ENCODE measurements around the gene RASAL3. TPM values are rescaled to one million over a fixed set of nuclear protein-coding genes. Genes with fewer than 3 reads are reported as not detected.

Gene RASAL3
- total and polyA plus RNA-seq, 12 donors: 0.19 to 6.6 (median 0.85) TPM

DNA sequence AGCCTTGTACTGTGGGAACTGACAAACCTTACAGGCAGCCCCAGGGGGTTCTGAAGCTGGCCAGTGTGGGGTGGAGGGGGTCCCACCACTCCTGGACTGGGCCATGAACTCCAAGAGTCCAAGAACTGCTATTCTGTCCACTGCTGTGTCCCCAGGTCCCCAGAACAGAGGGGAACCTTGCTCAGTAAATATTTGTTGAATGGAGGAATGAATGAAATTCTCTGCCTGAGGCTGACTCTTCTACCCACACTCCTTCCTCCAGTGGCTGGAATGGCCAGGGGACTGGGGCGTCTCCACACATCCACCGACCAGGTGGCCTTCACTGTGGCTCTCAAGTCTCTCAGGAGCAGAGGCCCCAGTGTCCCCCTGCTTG lies 26.2 kb downstream of the RASAL3 start:
- Histone ChIP-seq H3K4me1 (peaks cover 0 to 11% (median 4%) of the 10 kb centered on the region in 9 donors), H3K4me3 (no peak overlapping the region), H3K27ac (no peak overlapping the region), H3K27me3 (no peaks in the 10 kb centered on the region), H3K9me3 (no peaks in the 10 kb centered on the region), H3K36me3 (peaks cover 0 to 26% (median 0%) of the 10 kb centered on the region in 9 donors)
- ATAC-seq: no peak
- DNase-seq: no peak
- intact Hi-C loops (cut with DNase I): no loop called here
- WGBS, 2 donors: 87 to 89% methylated on average over 2 of the region's 2 CpGs
- TF ChIP-seq, protein P1, sequence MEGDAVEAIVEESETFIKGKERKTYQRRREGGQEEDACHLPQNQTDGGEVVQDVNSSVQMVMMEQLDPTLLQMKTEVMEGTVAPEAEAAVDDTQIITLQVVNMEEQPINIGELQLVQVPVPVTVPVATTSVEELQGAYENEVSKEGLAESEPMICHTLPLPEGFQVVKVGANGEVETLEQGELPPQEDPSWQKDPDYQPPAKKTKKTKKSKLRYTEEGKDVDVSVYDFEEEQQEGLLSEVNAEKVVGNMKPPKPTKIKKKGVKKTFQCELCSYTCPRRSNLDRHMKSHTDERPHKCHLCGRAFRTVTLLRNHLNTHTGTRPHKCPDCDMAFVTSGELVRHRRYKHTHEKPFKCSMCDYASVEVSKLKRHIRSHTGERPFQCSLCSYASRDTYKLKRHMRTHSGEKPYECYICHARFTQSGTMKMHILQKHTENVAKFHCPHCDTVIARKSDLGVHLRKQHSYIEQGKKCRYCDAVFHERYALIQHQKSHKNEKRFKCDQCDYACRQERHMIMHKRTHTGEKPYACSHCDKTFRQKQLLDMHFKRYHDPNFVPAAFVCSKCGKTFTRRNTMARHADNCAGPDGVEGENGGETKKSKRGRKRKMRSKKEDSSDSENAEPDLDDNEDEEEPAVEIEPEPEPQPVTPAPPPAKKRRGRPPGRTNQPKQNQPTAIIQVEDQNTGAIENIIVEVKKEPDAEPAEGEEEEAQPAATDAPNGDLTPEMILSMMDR (IDR thresholded peaks at IDR 0.05): no peak

DNA sequence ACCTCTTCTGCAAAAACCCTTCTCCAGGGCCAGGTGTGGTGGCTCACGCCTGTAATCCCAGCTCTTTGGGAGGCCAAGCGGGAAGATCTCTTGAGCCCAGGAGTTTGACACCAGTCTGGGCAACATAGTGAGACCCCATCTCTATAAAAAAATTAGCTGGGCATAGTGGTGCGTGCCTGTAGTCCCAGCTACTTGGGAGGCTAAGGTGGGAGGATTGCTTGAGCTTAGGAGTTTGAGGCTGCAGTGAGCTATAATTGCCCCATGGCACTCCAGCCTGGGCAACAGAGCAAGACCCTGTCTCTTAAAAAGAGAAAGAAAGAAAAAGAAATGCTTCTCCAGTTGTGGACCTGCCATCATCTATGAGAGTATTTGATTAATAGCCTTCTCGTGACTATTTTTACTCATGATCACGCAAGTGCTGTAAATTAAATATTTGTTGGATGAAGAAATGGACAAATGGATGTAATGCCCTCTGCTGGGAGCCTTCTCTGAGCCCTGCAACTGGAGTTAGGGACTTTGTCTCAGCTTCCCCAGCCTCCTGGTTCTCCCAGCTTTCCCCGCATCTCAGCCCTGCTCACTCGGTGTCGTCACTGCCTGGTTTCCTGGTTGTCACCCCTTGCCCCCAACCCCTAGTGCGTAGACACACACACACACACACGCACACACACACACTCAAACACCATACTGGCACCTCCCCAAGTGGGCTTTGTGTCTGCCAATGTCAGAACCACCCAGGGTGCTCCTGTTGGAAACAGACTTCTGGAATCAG lies 26.8 kb downstream of the RASAL3 start:
- H3K9me3 ChIP-seq: no peaks in the 10 kb centered on the region
- H3K4me1 ChIP-seq: peaks cover 0 to 12% (median 4%) of the 10 kb centered on the region in 9 donors
- intact Hi-C loops (cut with DNase I): no loop called here
- TF ChIP-seq, protein P1 (IDR thresholded peaks at IDR 0.05): peak in 2 of 9 donors; percentile 10 to 14
- ATAC-seq: no peak
- H3K27ac ChIP-seq: no peak overlapping the region
- H3K36me3 ChIP-seq: peaks cover 0 to 26% (median 0%) of the 10 kb centered on the region in 9 donors
- H3K4me3 ChIP-seq: no peak overlapping the region
- no peak for DNase-seq
- 81% methylated on average over 10 of the region's 10 CpGs for WGBS, 2 donors
- no peaks in the 10 kb centered on the region for H3K27me3 ChIP-seq

DNA sequence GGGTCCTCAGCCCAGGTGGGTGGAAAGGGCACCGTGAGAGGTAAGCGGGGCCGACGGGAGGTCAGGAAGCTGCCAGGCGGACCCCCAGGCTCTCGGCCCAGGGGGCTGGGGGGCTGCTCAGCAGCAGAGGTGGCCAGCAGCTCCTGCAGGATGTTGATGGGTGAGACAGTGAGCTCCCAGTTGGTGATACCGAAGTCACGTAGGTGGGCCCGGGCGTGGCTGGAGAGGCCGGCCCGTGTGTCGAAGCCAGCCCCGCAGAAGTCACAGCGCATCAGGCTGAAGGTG lies 27.6 kb downstream of the RASAL3 start:
- H3K4me1 ChIP-seq: peaks cover 2 to 15% (median 5%) of the 10 kb centered on the region in 9 donors
- 90 to 96% methylated on average over 15 of the region's 15 CpGs for WGBS, 2 donors
- H3K27me3 ChIP-seq: no peaks in the 10 kb centered on the region
- intact Hi-C loops (cut with DNase I): no loop called here
- DNase-seq (no peak), ATAC-seq (no peak)
- TF ChIP-seq, protein P1 (IDR thresholded peaks at IDR 0.05): no peak
- no peak overlapping the region for H3K4me3 ChIP-seq
- H3K36me3 ChIP-seq: peaks cover 0 to 26% (median 0%) of the 10 kb centered on the region in 9 donors
- no peak overlapping the region for H3K27ac ChIP-seq
- H3K9me3 ChIP-seq: no peaks in the 10 kb centered on the region

DNA sequence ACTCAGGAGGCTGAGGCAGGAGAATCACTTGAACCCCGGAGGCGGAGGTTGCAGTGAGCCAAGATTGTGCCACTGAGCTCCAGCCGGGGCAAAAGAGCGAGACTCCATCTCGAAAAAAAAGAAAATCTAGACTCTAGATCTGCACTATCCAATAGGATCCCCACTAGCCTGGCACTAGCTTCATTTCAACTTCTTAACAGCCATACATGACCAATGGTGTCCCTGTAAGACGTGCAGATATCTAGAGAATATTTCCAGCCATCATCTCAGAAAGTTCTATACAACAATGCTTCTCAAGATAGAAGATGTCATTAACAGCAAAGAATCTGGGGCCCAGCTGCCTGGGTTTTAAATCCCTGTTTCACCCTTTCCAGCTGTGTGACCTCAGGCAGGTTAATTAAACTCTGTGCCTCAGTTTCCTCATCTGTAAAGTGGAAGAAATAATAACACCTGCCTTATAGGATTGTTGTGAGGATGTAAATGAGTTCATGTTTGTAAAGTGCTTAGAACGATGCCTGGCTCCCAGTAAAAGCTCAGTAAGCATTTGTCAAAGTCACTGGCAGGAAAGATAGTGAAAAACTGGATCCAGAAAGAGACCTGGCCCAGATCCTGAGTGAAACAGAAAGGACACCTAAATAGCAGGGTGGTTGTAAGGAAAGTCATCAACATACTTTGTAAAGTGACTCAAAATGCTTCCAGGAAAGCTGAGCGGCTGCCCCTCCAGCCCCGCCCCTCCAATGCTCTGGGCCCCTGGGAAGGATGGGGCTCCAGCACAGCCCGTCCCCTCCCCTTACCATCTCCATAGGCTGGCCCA lies 28.1 kb downstream of the RASAL3 start:
- DNase-seq (no peak), ATAC-seq (no peak)
- Histone ChIP-seq H3K36me3 (peaks cover 0 to 26% (median 0%) of the 10 kb centered on the region in 9 donors), H3K27me3 (no peaks in the 10 kb centered on the region), H3K4me3 (no peak overlapping the region), H3K9me3 (no peaks in the 10 kb centered on the region), H3K27ac (no peak overlapping the region), H3K4me1 (peaks cover 7 to 20% (median 10%) of the 10 kb centered on the region in 9 donors)
- 86 to 88% methylated on average over 10 of the region's 10 CpGs for WGBS, 2 donors
- TF ChIP-seq, protein P1 (IDR thresholded peaks at IDR 0.05): no peak
- intact Hi-C loops (cut with DNase I): no loop called here

All from heart right ventricle (tissue), 16 donors.